Stimulated activated memory B cell treated with anti-CD40 and anti-IgM and Interleukin-4, amounts not matched to agents 10 μg/mL and 1 μg/mL and 100 μg/mL, for 72 hours (primary cell): ENCODE results near the gene ANKRD11.

ENCODE experiments used
- ATAC-seq: fragments of 150-1000 bp; cut with Tn5 transposase; 2 replicates; pipeline ENCODE4 v1.10.0; 2021
- H3K27ac Mint-ChIP-seq: one replicate; pipeline ENCODE4 v1.8.0; 2022; ENCODE audit warnings: mild to moderate bottlenecking, mixed read lengths
- H3K27me3 Mint-ChIP-seq: one replicate; pipeline ENCODE4 v1.8.0; 2022; ENCODE audit warnings: mixed read lengths
- H3K36me3 Mint-ChIP-seq: one replicate; pipeline ENCODE4 v1.8.0; 2022; ENCODE audit warnings: mixed read lengths
- H3K4me1 Mint-ChIP-seq: one replicate; pipeline ENCODE4 v1.8.0; 2022; ENCODE audit warnings: mixed read lengths
- H3K4me3 Mint-ChIP-seq: one replicate; pipeline ENCODE4 v1.8.0; 2022; ENCODE audit warnings: mild to moderate bottlenecking, moderate library complexity, mixed read lengths
- H3K9me3 Mint-ChIP-seq: one replicate; pipeline ENCODE4 v1.8.0; 2022; ENCODE audit warnings: mixed read lengths

Gene ANKRD11

GRCh38 chr16:89491974-89492687, 1.8 kb upstream of the ANKRD11 start:
- Mint-ChIP-seq H3K4me1 (peaks cover 44% of the 10 kb centered on the region), H3K36me3 (no peaks in the 10 kb centered on the region), H3K4me3 (peak overlapping the region; percentile 83), H3K27ac (peak overlapping the region; percentile 78), H3K27me3 (no peaks in the 10 kb centered on the region), H3K9me3 (no peaks in the 10 kb centered on the region)
- no peak for ATAC-seq

- Mint-ChIP-seq H3K4me1 (peaks cover 52% of the 10 kb centered on the region), H3K27ac (peak overlapping the region; percentile 78), H3K9me3 (no peaks in the 10 kb centered on the region), H3K4me3 (peak overlapping the region; percentile 83), H3K27me3 (no peaks in the 10 kb centered on the region), H3K36me3 (peaks cover 3% of the 10 kb centered on the region)
- ATAC-seq, result no peak
Measured at GRCh38 chr16:89491238-89491869, 993 bp upstream of the ANKRD11 start.

- Mint-ChIP-seq H3K36me3 (peaks cover 6% of the 10 kb centered on the region), H3K27ac (peak overlapping the region; percentile 85), H3K4me1 (peaks cover 63% of the 10 kb centered on the region), H3K27me3 (no peaks in the 10 kb centered on the region), H3K4me3 (peak overlapping the region; percentile 44), H3K9me3 (no peaks in the 10 kb centered on the region)
- ATAC-seq, result no peak
Measured at GRCh38 chr16:89489898-89490438, 393 bp downstream of the ANKRD11 start.

- peak overlapping the region; percentile 86 for H3K4me3 Mint-ChIP-seq
- no peaks in the 10 kb centered on the region for H3K9me3 Mint-ChIP-seq
- H3K27ac Mint-ChIP-seq, result peak overlapping the region; percentile 85
- H3K27me3 Mint-ChIP-seq, result no peaks in the 10 kb centered on the region
- H3K36me3 Mint-ChIP-seq, result peaks cover 6% of the 10 kb centered on the region
- peaks cover 68% of the 10 kb centered on the region for H3K4me1 Mint-ChIP-seq
- peak; percentile 57 for ATAC-seq
Measured at GRCh38 chr16:89489040-89489897, 1.1 kb downstream of the ANKRD11 start.

- H3K4me1 Mint-ChIP-seq, result peaks cover 85% of the 10 kb centered on the region
- no peaks in the 10 kb centered on the region for H3K9me3 Mint-ChIP-seq
- peak overlapping the region; percentile 85 for H3K27ac Mint-ChIP-seq
- H3K36me3 Mint-ChIP-seq, result peaks cover 23% of the 10 kb centered on the region
- peak overlapping the region; percentile 54 for H3K4me3 Mint-ChIP-seq
- no peak for ATAC-seq
- no peaks in the 10 kb centered on the region for H3K27me3 Mint-ChIP-seq
Measured at GRCh38 chr16:89485701-89486246, 4.6 kb downstream of the ANKRD11 start.

GRCh38 chr16:89484923-89485679, 5.3 kb downstream of the ANKRD11 start:
- peak; percentile 58 for ATAC-seq
- Mint-ChIP-seq H3K27me3 (no peaks in the 10 kb centered on the region), H3K4me3 (peak overlapping the region; percentile 54), H3K9me3 (no peaks in the 10 kb centered on the region), H3K36me3 (peaks cover 26% of the 10 kb centered on the region), H3K27ac (peak overlapping the region; percentile 85), H3K4me1 (peaks cover 90% of the 10 kb centered on the region)

GRCh38 chr16:89484041-89484501, 6.3 kb downstream of the ANKRD11 start:
- H3K27me3 Mint-ChIP-seq, result no peaks in the 10 kb centered on the region
- peaks cover 92% of the 10 kb centered on the region for H3K4me1 Mint-ChIP-seq
- peak overlapping the region; percentile 61 for H3K4me3 Mint-ChIP-seq
- H3K27ac Mint-ChIP-seq, result peak overlapping the region; percentile 85
- ATAC-seq, result no peak
- no peaks in the 10 kb centered on the region for H3K9me3 Mint-ChIP-seq
- peaks cover 29% of the 10 kb centered on the region for H3K36me3 Mint-ChIP-seq

GRCh38 chr16:89482817-89483205, 7.5 kb downstream of the ANKRD11 start:
- H3K4me1 Mint-ChIP-seq, result peaks cover 92% of the 10 kb centered on the region
- peaks cover 32% of the 10 kb centered on the region for H3K36me3 Mint-ChIP-seq
- no peak for ATAC-seq
- H3K9me3 Mint-ChIP-seq, result no peaks in the 10 kb centered on the region
- H3K27ac Mint-ChIP-seq, result peak overlapping the region; percentile 85
- H3K4me3 Mint-ChIP-seq, result peak overlapping the region; percentile 13
- no peaks in the 10 kb centered on the region for H3K27me3 Mint-ChIP-seq

GRCh38 chr16:89482150-89482816, 8.1 kb downstream of the ANKRD11 start:
- Mint-ChIP-seq H3K27me3 (no peaks in the 10 kb centered on the region), H3K4me1 (peaks cover 92% of the 10 kb centered on the region), H3K9me3 (no peaks in the 10 kb centered on the region), H3K4me3 (peak overlapping the region; percentile 13), H3K36me3 (peaks cover 32% of the 10 kb centered on the region), H3K27ac (peak overlapping the region; percentile 85)
- no peak for ATAC-seq

GRCh38 chr16:89481356-89481955, 8.9 kb downstream of the ANKRD11 start:
- Mint-ChIP-seq H3K4me3 (no peak overlapping the region), H3K27ac (peak overlapping the region; percentile 85), H3K9me3 (no peaks in the 10 kb centered on the region), H3K36me3 (peaks cover 30% of the 10 kb centered on the region), H3K4me1 (peaks cover 92% of the 10 kb centered on the region), H3K27me3 (no peaks in the 10 kb centered on the region)
- no peak for ATAC-seq

- peaks cover 36% of the 10 kb centered on the region for H3K36me3 Mint-ChIP-seq
- ATAC-seq, result no peak
- H3K27ac Mint-ChIP-seq, result peak overlapping the region; percentile 44
- H3K4me3 Mint-ChIP-seq, result peak overlapping the region; percentile 34
- no peaks in the 10 kb centered on the region for H3K27me3 Mint-ChIP-seq
- no peaks in the 10 kb centered on the region for H3K9me3 Mint-ChIP-seq
- peaks cover 92% of the 10 kb centered on the region for H3K4me1 Mint-ChIP-seq
Measured at GRCh38 chr16:89478576-89479221, 11.7 kb downstream of the ANKRD11 start.

- H3K4me3 Mint-ChIP-seq, result peak overlapping the region; percentile 59
- H3K4me1 Mint-ChIP-seq, result peaks cover 92% of the 10 kb centered on the region
- peak overlapping the region; percentile 86 for H3K27ac Mint-ChIP-seq
Measured at GRCh38 chr16:89476811-89477261, 13.5 kb downstream of the ANKRD11 start.

GRCh38 chr16:89476379-89476778, 14.0 kb downstream of the ANKRD11 start:
- Mint-ChIP-seq H3K36me3 (peaks cover 24% of the 10 kb centered on the region), H3K9me3 (no peaks in the 10 kb centered on the region), H3K27me3 (no peaks in the 10 kb centered on the region), H3K4me1 (peaks cover 91% of the 10 kb centered on the region), H3K27ac (peak overlapping the region; percentile 86), H3K4me3 (peak overlapping the region; percentile 59)
- peak; percentile 24 for ATAC-seq

More at GRCh38 chr16:89476811-89477261, 13.5 kb downstream of the ANKRD11 start:
- H3K36me3 Mint-ChIP-seq, result peaks cover 27% of the 10 kb centered on the region
- no peaks in the 10 kb centered on the region for H3K9me3 Mint-ChIP-seq
- no peaks in the 10 kb centered on the region for H3K27me3 Mint-ChIP-seq
- ATAC-seq, result peak; percentile 96
